ENCODE results near the gene CMSS1.

CMSS1 gene

DNA sequence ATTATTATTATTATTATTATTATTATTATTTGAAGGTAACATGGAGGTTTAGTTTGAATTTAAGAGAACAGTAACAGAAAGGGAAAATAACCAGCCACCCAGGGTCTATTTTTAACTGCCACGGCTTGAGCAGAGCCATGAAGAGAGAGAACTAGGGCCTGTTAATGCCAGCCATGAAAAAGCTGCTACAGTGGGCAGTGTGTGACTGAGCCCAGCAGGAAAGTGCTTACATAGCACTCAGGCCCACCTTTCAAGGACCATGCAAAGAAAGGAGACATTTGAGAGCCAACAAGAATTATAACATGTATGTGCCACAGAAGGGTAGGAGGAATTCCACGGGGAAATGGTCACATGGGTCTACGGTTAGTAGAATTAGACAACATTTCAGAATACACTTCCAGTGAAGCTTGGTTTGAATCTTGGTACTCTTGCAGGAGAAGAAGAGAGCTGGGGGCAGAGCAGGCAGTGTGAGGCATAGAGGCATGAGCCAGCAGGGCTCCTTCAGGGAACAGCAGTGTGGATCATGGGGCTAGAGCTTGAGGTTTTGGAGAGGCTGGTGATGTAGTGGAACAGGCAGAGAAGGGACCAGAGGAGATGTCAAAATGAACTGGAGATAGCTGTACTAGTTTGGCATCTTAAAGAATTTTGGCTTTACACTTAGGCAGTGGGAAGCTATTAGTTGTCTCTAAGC, 140.7 kb downstream of the CMSS1 start:
- ATAC-seq (replicated peaks) (no peak), DNase-seq (no peak)
- Mint-ChIP-seq H3K4me1 (peaks cover 13 to 29% of the 10 kb centered on the region in 2 donors), H3K27ac (no peak overlapping the region), H3K27me3 (no peaks in the 10 kb centered on the region), H3K9me3 (no peaks in the 10 kb centered on the region), H3K4me3 (no peak overlapping the region), H3K36me3 (peaks cover 7 to 10% of the 10 kb centered on the region in 2 donors)

DNA sequence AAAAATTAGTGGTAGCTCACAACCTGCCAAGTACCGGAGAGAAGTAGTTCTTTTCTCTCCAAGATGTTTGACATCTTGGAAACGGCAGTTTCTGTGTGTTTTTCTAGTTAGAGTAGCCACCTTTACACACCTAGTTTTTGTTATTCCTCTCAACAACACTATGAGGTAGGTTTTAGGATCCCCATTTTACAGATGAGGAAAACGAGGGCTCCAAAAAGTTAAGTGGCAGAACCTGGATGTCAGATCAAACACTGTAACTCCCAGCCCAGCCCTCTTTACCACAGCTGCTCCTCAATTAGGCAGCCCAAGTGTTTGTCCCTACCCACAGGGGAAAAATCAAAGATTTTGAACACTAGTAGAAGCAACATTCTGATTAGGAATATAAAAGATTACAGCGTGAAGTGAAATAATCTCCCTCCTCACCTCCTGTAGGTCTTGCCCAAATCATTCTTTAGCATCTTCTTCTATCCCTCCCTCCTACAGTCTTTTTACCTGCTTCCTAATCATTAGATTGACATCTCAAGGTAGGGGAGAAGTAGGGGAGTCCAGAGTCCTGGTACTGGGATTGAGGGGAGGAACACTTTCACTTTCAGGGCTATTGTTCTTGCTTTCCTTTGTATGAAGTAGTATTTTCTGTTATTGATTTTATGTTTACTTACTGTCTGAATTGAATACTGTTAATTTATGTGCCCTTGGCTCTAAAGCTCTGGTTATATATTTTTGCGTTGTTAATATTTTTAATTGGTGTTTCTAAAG, 142.6 kb downstream of the CMSS1 start:
- H3K27me3 Mint-ChIP-seq: no peaks in the 10 kb centered on the region
- no peaks in the 10 kb centered on the region for H3K9me3 Mint-ChIP-seq
- ATAC-seq (replicated peaks) (no peak), DNase-seq (no peak)
- peaks cover 7 to 8% of the 10 kb centered on the region in 2 donors for H3K36me3 Mint-ChIP-seq
- peaks cover 11 to 19% of the 10 kb centered on the region in 2 donors for H3K4me1 Mint-ChIP-seq
- H3K27ac Mint-ChIP-seq: no peak overlapping the region
- H3K4me3 Mint-ChIP-seq: no peak overlapping the region

DNA sequence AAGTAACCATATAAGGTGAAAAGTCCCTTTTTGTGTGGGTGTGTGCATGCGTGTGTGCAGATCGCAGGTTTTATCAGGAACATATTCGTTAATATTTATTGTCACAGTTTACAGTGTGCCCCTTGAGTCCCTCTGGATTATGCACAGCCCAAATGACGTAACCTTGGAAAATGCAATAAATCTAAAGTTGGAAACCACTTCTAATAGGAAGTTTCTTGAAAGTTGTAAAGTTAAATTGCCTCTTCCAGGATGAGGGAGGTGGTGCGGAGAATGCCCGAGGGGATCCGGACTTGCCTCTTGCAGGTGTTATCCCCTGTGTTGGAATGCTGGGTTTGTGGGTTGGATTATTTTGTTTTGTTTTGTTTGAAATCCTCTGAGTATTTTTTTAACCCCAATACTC, 143.3 kb downstream of the CMSS1 start:
- no peak overlapping the region for H3K27ac Mint-ChIP-seq
- peaks cover 11 to 19% of the 10 kb centered on the region in 2 donors for H3K4me1 Mint-ChIP-seq
- no peaks in the 10 kb centered on the region for H3K27me3 Mint-ChIP-seq
- ATAC-seq (replicated peaks) (no peak), DNase-seq (no peak)
- no peak overlapping the region for H3K4me3 Mint-ChIP-seq
- no peaks in the 10 kb centered on the region for H3K9me3 Mint-ChIP-seq
- peaks cover 7 to 8% of the 10 kb centered on the region in 2 donors for H3K36me3 Mint-ChIP-seq

DNA sequence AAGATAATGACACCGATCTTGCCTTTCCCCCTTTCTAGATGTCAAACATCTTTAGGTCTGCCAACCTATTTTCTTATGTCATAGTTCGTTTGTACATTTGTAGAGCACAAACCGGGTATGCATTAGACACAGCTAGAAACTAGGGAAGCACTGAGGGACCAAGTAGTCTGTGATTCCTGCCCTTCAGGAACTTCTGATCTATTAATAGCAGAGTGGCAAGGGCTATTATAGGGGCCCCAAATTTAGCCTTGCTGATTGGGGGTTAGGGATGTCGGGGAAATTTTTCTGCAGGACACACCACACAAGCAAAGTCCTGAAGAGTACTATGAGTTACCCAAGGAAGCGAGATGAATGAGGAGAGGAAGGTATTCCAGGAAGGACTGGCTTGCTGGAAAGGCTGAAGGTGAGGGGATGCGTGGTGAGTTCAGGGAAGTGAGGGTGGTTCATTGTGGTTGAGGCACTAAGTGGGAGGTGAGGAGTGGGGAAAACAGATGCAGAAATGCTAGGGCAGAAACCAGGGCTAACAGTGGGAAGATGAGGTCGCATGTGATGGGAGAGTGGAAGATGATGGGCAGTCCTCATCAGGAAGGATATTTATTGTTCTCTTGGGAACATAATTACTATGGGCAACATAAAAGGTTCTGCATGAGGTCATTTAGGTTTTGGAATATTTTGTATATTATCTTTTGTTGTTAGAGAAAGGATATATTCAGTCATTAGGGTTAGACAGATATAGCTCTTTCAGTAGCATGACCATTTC, 144.3 kb downstream of the CMSS1 start:
- Mint-ChIP-seq H3K4me3 (no peak overlapping the region), H3K27ac (no peak overlapping the region), H3K36me3 (peaks cover 3 to 8% of the 10 kb centered on the region in 2 donors), H3K9me3 (no peaks in the 10 kb centered on the region), H3K27me3 (no peaks in the 10 kb centered on the region), H3K4me1 (peaks cover 11 to 19% of the 10 kb centered on the region in 2 donors)
- no peak for DNase-seq
- no peak for ATAC-seq (replicated peaks)

DNA sequence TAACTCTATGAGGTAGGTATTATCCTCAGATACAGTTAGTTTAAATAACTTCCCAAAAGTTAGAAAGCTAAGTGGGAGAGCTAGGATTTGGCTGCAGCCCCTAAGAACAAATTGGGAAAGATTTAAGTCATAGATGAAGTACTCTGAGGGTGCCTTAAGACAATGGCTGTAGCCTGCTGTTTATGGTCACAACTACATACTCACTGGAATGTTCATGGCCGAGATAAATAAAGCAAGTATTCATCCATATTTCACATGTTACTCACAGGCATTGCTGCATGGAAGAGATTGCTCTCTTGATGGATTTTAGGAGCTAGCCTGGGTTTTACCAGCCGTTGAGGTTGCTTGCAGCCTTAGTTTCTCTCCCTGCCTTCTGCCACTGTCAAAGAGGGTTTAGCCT, 145.0 kb downstream of the CMSS1 start:
- Mint-ChIP-seq H3K4me3 (no peak overlapping the region), H3K27ac (no peak overlapping the region), H3K27me3 (no peaks in the 10 kb centered on the region), H3K9me3 (no peaks in the 10 kb centered on the region), H3K4me1 (peaks cover 11 to 14% of the 10 kb centered on the region in 2 donors), H3K36me3 (peaks cover 3 to 8% of the 10 kb centered on the region in 2 donors)
- no peak for DNase-seq
- no peak for ATAC-seq (replicated peaks)

DNA sequence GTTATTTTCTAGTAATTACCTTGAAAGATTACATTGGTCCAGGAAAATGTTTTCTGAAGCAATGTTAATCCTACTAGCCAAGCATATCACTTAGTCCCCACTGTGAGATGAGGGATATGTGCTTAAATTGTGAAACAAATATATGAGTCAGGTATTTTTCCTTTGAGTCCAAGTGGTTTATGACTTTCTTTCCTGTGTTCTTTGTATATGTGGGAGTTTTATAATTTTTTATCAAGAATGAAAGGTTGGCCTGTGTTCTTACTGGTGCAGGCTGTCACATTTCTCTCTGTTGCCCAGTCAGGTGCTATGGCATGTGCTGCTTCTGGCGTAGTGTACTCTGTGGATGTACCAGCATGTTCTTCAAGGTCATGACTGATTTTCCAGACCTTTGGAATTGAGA, 147.4 kb downstream of the CMSS1 start:
- H3K36me3 Mint-ChIP-seq: peaks cover 6 to 8% of the 10 kb centered on the region in 2 donors
- H3K27ac Mint-ChIP-seq: no peak overlapping the region
- DNase-seq (no peak), ATAC-seq (replicated peaks) (no peak)
- H3K9me3 Mint-ChIP-seq: peaks cover 0 to 1% of the 10 kb centered on the region in 2 donors
- no peak overlapping the region for H3K4me3 Mint-ChIP-seq
- H3K4me1 Mint-ChIP-seq: peaks cover 10 to 12% of the 10 kb centered on the region in 2 donors
- no peaks in the 10 kb centered on the region for H3K27me3 Mint-ChIP-seq

DNA sequence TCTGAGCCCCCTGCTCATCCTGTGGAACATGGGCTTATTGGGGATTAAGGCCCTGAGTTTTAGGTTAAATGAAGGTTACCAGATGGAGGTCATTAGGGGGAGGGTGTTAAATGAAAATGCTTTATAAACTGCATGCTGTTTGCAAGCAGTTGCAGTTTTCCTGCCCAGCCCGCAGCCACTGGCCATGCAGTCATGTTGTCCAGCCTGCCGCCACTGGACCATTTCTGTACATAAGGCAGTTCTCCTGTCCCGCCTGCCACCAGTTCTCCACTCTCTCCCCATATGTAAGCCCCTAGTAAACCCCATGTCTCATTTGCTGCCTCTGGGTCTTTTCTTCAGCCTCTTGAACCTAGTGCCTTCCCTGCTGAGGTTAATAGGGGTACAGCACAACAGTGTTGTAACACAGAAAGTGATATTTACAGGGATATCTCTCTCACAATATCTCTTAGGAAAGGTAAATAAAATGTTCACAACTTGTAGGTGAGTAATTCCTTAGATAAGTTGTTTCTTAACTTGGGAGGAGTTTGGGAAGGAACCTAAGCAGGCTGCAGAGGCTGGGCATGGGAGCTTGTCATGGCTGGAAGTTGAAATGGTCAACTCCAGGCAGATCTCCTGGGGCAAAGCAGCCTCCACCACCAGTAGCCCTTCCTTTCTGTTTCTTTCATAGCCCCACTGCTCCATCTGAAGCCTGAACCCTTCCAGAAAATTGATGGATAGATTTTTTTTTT, 148.2 kb downstream of the CMSS1 start:
- no peaks in the 10 kb centered on the region for H3K27me3 Mint-ChIP-seq
- ATAC-seq (replicated peaks): no peak
- peaks cover 6 to 8% of the 10 kb centered on the region in 2 donors for H3K36me3 Mint-ChIP-seq
- H3K9me3 Mint-ChIP-seq: peaks cover 0 to 1% of the 10 kb centered on the region in 2 donors
- H3K27ac Mint-ChIP-seq: no peak overlapping the region
- H3K4me1 Mint-ChIP-seq: peaks cover 12 to 13% of the 10 kb centered on the region in 2 donors
- no peak for DNase-seq
- no peak overlapping the region for H3K4me3 Mint-ChIP-seq

DNA sequence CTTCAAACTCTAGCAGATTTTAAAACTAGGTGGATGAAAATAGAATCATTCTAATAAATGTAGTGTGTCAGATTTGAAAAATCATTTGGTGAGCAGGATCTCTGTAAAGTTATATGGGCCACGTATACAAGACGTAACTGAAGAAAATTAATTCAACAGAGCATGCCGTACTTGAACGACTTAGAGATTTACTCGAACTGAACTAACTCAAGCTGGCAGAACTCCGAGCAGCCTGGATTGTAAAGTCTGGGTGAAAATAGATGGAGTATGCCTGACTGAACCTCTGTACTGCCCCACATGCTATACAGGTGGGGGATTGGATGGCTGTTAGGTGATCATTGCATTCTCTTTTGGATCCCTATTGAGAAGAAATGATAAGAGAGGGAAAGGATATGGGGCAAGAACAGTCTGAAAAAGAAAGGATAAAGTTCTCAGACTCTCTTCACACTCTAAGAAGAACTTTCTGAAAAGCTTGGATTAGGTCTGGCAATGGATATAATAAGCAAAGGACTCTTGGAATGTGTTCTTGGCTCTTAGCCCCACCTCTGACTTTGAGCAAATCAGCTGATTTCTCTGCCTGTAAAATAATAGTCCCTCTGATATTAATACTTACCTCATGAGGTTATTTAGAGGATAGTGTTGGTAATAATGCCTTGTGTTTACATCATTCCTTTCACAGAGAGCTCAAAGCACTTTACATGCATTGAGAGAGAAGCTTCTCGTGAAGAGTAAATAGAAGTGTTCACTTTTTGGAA, 149.2 kb downstream of the CMSS1 start:
- ATAC-seq (replicated peaks): no peak

DNA sequence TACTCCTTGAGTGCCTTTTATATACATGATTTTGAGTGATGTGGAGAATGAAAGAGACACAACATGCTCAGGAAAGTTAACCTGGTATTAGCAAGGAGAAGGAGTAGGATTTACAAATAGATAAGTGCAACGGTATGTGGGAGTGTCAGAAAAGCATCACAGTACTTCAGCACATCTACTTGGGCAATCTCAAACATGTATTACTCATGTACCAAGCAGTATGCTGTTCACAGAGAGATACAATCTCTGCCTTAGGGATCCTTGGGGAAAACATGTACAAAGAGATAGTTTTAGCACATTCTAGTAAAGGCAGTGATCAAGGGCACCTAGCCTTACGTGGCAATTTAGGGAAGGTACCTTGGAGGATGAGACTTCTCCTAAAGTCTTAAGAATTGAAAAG, 150.1 kb downstream of the CMSS1 start:
- Mint-ChIP-seq H3K9me3 (peaks cover 0 to 1% of the 10 kb centered on the region in 2 donors), H3K4me1 (peaks cover 7 to 10% of the 10 kb centered on the region in 2 donors), H3K4me3 (no peak overlapping the region), H3K36me3 (peaks cover 6 to 7% of the 10 kb centered on the region in 2 donors), H3K27ac (no peak overlapping the region), H3K27me3 (no peaks in the 10 kb centered on the region)
- DNase-seq (no peak), ATAC-seq (replicated peaks) (no peak)

More for the DNA sequence above, 149.2 kb downstream of the CMSS1 start:
- DNase-seq: no peak
- Mint-ChIP-seq H3K9me3 (peaks cover 0 to 1% of the 10 kb centered on the region in 2 donors), H3K27ac (no peak overlapping the region), H3K36me3 (peaks cover 6 to 8% of the 10 kb centered on the region in 2 donors), H3K4me1 (peaks cover 11 to 13% of the 10 kb centered on the region in 2 donors), H3K4me3 (no peak overlapping the region), H3K27me3 (no peaks in the 10 kb centered on the region)

DNA sequence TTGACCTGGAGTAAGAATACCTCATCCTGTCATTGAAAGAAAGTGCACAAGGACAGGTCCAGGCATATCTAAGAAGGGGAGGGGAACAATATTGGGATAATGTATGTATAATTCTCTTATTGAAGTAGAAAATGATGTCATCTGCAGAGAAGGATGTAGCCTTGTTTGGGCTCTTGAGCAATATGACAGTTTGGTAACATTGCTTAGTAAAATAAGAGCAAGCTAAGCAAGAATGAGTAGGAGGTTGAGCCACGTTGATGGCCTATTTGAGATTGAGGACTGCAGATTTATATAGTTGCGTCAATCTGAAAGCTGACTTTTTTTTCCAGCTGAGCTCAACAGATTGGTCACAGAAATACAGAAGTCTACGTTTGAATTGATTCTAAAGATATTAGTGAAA, 151.5 kb downstream of the CMSS1 start:
- H3K9me3 Mint-ChIP-seq: peaks cover 0 to 1% of the 10 kb centered on the region in 2 donors
- H3K4me3 Mint-ChIP-seq: no peak overlapping the region
- no peaks in the 10 kb centered on the region for H3K27me3 Mint-ChIP-seq
- DNase-seq (no peak), ATAC-seq (replicated peaks) (no peak)
- H3K4me1 Mint-ChIP-seq: peaks cover 7% of the 10 kb centered on the region in 2 donors
- peaks cover 0 to 3% of the 10 kb centered on the region in 2 donors for H3K36me3 Mint-ChIP-seq
- no peak overlapping the region for H3K27ac Mint-ChIP-seq

DNA sequence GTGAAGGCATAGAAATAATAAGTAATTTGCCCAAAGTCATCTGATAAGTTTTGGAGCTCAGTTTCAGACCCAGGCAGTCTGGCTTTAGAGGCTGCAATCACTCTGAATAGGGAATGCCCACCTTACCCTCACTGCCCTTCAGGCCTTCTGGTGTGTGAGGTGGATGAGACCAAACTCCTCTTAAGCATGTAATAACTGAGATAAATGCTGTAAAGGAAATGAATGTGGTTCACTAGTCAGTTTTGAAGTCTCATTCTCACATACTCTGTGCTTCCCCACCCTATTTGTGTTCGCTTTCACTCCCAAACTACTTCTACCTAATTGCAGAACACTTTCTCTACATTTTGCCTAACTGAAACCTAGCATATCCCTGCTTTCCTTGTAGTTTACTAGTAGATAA, 152.5 kb downstream of the CMSS1 start:
- peaks cover 3 to 4% of the 10 kb centered on the region in 2 donors for H3K36me3 Mint-ChIP-seq
- H3K27ac Mint-ChIP-seq: no peak overlapping the region
- ATAC-seq (replicated peaks): peak in 1 of 2 donors; percentile 78
- H3K27me3 Mint-ChIP-seq: no peaks in the 10 kb centered on the region
- DNase-seq: no peak
- peaks cover 7% of the 10 kb centered on the region in 2 donors for H3K4me1 Mint-ChIP-seq
- H3K4me3 Mint-ChIP-seq: no peak overlapping the region
- H3K9me3 Mint-ChIP-seq: peaks cover 0 to 1% of the 10 kb centered on the region in 2 donors

DNA sequence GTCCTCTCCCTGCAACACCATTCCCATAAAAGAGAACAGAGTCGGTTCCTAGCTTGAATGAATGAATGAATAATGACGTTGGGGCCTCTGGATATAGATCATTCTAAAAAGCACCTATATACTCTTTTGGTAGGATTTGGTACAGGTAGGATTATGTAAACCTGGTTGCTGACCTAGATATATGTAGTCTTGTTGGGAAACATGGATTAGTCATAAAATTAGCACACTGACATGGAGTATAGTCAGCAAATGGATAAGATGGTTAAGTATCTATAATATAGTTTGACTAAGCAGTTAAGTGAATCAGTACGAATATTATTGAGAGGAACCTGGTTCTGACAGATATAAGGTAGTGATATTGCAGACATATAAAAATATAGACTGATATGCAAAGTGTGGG, 154.1 kb downstream of the CMSS1 start:
- no peak overlapping the region for H3K27ac Mint-ChIP-seq
- ATAC-seq (replicated peaks) (no peak), DNase-seq (no peak)
- peaks cover 7 to 9% of the 10 kb centered on the region in 2 donors for H3K4me1 Mint-ChIP-seq
- H3K36me3 Mint-ChIP-seq: peaks cover 5% of the 10 kb centered on the region in 2 donors
- no peak overlapping the region for H3K4me3 Mint-ChIP-seq
- H3K27me3 Mint-ChIP-seq: no peaks in the 10 kb centered on the region
- H3K9me3 Mint-ChIP-seq: peaks cover 0 to 1% of the 10 kb centered on the region in 2 donors

DNA sequence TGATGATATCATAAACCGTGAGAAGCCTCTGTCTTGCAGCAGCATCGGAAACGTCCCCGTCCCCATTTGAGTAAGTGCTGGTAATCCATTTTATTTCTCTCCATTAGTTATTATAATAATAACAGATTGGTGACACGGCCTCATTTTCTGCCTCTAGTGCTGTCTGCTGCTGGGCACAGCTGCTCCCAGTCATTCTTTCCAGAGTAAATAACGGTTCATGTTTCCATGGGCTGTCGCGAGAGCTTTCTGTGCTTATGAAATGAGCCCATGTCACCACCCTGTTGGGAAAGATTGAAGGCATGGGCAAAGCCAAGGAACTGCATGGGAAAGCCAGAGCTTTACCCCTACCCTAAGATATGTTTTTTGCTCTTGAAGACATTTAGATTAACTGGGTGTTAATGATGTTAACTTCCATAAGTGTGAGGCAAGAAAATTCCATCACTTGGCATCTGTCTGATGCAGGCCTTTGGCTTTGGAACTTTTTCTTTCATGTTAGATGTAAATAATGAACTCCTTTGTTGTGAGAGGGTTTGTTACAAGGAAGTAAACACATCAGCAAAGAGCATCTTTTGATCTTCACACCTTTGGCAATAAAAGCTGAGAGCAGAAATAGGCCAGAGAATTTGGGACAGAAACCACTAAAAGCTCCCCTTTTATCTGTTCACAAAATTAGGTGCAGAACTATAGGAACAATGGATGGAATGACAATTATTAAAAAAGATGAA, 154.9 kb downstream of the CMSS1 start:
- Mint-ChIP-seq H3K4me1 (peaks cover 7 to 13% of the 10 kb centered on the region in 2 donors), H3K36me3 (peaks cover 7 to 12% of the 10 kb centered on the region in 2 donors), H3K27ac (no peak overlapping the region), H3K4me3 (no peak overlapping the region), H3K27me3 (no peaks in the 10 kb centered on the region), H3K9me3 (peaks cover 1 to 5% of the 10 kb centered on the region in 2 donors)
- DNase-seq (no peak), ATAC-seq (replicated peaks) (no peak)

All from stimulated activated naive B cell treated with anti-CD40 and anti-IgM and Interleukin-4, amounts not matched to agents 10 μg/mL and 1 μg/mL and 100 μg/mL, for 72 hours (primary cell).